Keratinocyte (primary cell): ENCODE data around the gene TSC1.

ENCODE experiments used
- EZH2 ChIP-seq: IDR thresholded peaks from one replicate; pipeline ENCODE4 v1.6.1; 2012; ENCODE audit warnings: inconsistent platforms, mild to moderate bottlenecking, low read length, moderate library complexity
- TF ChIP-seq, protein P1 (sequence below), 3 experiments: IDR thresholded peaks in 1 of 3; conservative IDR thresholded peaks in 1 of 3; optimal IDR thresholded peaks in 1 of 3; 2 replicates in 2 of 3; 3 replicates in 1 of 3; pipeline versions ENCODE3 to v1.5.1; 2011; ENCODE audit warnings: low read length in 3 of 3, mild to moderate bottlenecking in 3 of 3, moderate library complexity in 2 of 3, control low read depth in 1 of 3, inconsistent platforms in 1 of 3; ENCODE audit not compliant: insufficient read depth in 2 of 3; ENCODE audit errors: extremely low read depth in 1 of 3

DNA sequence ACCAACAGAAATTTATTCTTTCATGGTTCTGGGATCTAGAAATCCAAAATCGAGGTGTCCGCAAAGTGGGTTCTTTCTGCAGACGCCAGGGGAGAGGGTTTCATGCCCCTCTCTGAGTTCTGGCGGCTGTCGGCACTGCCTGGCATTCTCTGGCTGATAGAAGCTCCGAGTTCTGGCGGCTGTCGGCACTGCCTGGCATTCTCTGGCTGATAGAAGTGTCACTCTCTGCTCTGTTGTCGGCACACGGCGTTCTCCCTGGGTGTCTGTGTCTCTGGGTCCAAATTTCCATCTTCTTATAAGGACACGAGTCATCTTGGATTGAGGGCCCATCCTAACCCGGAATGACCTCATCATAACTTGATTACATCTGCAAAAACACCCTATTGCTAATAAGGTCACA, 41.7 kb upstream of the TSC1 start:
- TF ChIP-seq EZH2: no peak
- TF ChIP-seq, protein P1, sequence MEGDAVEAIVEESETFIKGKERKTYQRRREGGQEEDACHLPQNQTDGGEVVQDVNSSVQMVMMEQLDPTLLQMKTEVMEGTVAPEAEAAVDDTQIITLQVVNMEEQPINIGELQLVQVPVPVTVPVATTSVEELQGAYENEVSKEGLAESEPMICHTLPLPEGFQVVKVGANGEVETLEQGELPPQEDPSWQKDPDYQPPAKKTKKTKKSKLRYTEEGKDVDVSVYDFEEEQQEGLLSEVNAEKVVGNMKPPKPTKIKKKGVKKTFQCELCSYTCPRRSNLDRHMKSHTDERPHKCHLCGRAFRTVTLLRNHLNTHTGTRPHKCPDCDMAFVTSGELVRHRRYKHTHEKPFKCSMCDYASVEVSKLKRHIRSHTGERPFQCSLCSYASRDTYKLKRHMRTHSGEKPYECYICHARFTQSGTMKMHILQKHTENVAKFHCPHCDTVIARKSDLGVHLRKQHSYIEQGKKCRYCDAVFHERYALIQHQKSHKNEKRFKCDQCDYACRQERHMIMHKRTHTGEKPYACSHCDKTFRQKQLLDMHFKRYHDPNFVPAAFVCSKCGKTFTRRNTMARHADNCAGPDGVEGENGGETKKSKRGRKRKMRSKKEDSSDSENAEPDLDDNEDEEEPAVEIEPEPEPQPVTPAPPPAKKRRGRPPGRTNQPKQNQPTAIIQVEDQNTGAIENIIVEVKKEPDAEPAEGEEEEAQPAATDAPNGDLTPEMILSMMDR (optimal IDR thresholded peaks at IDR 0.05 in 1 of 3, IDR thresholded peaks at IDR 0.05 in 1 of 3, conservative IDR thresholded peaks at IDR 0.05 in 1 of 3; ENCODE audit: extremely low read depth in 1 of 3, insufficient read depth in 2 of 3, low read length in 3 of 3): no peak
